ENCODE measurements around the gene PELO.

The PELO gene

DNA sequence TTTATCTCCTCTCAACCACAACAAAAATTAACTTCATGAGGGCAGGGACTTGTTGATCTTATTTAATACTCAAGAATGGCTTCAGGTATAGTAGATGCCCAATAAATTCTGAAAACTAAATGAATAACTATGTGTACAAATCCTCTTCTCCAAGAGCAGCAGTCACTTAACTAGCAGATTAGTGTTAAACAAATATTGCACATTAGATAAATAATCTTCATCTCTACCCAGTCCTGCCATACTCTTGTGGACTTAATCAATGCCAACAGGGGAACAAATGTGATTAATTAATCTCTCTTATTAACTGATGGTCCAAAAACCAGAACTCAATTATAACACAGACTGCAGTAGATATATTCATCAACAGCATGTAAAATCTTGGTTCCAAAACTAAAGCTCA is 15.0 kb upstream of the PELO start:
- no peak for DNase-seq

DNA sequence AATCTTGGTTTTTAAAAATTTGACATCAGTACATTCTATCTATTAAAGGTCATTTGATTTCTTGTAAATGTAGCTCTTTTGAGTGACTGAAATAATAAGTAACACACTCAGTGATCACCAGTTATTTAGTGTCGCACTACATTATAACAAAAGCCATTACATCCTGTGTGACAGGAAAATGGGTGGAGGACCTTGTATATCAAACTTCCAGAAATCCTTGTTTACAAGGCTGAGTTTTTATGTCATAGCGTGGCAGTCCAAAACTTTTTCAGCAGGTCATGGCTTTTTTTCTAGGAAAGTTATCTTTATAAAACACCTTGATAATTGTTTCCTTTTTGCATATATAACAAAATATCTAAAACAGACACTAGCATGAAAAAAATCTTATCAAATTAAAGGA is 14.4 kb upstream of the PELO start:
- no peak for DNase-seq

DNA sequence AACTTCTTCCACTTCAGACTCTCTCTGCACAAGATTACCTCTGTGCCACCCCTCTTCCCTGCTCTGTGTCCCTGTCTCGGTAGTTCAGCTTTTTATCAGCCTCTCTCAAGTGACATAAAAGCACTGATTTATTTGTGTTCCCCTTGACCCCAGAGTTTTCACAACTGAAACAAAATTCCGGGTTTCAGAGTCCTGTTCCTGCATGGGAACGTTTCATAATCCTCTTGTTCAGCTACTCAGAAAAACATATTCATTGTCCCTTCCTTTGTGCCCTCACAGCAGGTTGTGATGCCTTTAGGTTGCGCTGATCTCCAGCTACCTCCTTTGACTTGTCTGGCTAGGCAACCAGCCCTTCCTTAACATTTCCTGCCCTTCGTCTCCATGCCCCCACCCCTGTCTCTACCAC is 13.7 kb upstream of the PELO start:
- DNase-seq = no peak

DNA sequence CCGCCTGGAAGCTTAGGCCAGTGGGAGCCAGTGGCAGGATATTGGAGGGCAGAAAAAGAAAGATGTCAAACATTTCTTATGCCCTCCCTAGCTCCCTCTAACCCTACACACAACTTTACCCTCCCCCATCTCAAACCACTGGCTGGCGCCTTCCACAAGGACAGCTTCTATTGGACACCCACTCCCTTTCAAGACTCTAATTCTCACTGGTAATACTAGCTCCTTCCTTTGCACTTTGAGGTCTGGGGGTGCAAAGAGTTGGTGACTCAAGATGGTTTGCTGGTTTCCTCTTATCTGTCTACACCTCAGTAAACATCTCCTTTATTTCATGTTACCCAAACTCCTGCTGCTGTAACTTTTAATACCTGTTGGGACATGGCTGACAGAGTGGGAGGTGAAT is 11.6 kb upstream of the PELO start:
- DNase-seq = peak; percentile 11

DNA sequence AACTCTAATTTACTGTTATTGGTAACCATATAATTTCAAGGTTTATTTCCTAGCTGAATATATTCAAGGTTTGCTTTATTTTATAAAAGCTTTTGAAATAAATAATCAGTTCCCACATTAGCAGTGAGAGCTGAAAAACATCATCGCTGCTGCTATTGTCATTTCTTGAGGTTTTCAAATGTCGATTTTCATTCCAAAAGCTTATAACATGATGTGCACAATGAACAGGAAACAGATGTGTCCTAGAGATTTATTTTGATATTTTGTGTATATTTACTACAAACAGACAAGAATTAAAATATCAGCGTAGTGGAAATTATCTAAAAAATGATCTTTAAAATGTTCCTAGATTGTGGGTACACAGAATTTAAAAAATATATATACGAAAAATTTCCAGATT is 10.5 kb upstream of the PELO start:
- DNase-seq = no peak

DNA sequence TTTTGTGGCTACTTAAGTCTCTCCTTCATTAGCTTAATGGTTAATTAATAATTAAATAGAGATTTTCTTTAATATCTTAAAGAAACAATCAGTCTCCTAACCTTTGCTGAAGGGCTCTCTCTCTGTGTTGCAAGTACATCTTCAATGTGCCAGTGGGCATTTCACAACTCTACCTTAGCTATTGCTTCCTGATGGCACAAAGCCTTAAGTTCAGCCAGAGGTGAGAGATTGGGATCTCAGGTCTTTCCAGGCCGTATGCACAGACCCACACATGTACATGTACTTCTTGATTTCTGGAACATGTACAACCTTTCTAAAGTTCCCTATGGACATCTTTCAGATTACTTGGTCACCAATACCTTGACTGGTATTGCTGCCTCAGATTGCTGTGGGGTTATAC is 8.9 kb upstream of the PELO start:
- no peak for DNase-seq

DNA sequence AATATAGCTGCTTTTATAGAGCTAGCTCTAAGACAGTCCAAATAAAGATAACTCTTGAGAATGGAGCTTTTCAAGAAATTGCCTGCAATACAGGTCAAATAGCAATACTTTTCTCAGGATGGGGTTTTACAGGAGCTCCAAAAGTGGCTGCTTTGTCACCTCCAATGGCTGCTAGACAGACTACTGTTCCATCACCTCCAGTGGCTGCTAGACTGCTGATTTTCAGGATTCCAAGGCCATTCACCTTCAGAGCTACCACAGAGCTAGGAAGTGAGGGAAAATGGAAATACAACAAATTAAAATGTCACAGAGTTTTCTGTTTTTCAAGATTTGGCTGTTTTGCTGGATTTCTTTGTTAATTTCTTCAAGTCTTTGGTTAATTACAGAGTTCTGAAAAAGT is 8.5 kb upstream of the PELO start:
- no peak for DNase-seq

DNA sequence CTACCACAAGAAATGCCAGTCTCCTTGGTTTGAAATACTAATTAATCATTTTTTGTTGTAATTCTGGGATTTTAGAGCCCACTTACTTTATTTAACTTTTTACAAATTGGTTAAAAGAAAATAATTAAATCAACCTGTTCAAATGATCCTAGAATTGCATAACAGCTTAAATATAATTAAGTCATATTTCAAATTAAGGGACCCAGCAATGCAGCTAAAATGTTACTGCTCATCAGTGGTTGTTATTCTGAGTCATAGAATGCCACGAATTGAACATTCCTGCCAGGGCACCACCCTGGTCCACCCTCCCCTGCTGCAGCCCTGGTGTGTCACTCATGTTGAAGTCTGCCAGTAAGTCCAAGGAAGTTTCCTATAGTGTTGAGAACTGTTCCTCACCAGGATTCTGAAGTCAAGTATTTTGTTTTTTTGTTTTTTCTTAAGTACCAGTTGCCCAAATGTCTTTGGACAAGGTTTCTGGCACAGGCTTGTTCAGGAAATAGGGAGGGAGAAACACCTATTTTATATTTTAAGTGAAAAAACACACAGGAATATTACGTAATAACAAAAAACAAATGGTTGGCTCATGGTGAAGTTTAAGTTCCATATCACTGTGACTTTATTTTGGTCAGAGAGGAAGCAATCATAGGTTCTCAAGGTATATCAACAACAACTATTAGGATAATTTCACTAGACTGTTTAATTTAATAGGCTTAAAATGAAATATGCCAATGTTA is 4.3 kb upstream of the PELO start:
- no peak for DNase-seq

DNA sequence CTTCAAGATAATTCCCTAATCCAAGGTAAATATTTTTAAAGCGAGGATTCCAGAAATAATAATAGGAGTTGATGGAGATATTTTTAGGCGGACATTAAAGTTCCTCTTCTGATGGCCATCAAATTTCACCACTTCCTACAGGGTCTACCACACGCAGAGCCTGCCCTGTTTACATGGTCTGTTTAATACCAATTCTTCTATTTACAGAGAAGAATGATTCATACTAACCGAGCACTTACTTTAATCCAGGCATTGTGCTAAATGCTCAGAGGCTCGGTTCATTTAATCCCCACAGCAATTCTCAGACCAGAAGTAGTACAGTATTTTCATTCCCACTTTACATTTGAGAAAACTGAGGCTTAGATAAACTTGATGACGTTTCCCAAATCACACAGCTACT is 3.0 kb upstream of the PELO start:
- no peak for DNase-seq

DNA sequence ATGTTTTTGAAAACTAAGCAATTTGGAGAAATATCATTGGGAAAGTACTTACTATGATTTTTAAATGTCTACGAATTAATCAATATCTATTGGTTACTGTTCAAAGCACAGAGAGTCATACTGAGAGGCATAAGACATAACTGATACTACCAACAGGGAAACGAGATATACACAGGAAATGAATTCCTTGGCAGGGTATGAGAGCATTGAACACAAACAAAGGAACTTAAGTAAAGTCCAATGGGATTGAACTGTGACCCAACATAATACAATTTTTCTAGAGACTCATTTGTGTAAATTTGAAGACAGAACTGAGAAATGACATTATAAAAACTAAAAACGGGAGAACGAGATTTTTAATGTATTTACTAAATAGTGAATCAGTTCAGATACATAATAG is 1.3 kb upstream of the PELO start:
- no peak for DNase-seq

DNA sequence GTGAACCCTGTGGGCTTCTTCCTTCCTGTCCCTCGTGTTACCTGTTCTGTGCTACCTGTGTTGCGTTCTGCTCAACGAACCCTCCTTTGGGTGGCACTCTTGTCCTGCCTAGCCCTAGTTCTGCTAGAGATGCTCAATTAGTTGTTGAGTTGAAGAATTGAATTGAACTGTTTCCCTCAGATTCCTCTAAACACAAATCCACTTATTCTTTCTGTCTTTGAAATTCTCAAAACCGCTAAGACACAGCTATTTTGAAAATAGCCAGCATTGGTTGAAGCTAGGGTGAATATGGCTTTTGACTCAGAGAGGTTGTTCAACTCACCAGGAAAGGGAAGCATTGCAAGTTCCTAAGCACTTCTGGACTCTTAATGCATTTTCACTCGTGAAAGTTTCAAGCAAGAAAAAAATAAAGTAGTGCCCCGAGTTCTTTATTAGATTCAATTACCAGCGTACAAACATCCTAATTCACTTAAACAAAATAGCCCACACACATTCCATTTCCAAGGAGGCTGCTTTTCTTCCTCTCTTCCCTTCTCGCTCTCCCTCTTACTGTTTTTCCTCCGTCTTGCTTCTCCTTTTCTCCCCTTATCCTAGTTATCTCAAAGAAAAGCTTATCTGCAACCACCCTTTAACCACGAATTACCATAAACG is 642 bp upstream of the PELO start:
- DNase-seq = peak; percentile 32

DNA sequence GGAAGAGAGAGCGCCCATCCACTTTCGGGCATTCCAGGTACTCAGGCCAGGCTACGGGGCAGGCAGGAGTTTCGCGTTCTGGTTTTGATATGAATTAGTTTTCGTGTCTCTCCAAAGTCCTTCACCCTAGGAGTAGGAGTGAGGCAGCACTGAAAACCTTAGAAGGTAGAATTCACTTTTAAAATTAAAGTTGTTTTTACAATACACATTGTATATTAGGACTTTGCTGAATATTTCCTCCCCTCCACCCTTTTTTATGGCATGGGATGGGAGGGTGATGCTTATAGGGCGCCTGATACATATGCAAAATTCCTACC is 747 bp downstream of the PELO start:
- no peak for DNase-seq

DNA sequence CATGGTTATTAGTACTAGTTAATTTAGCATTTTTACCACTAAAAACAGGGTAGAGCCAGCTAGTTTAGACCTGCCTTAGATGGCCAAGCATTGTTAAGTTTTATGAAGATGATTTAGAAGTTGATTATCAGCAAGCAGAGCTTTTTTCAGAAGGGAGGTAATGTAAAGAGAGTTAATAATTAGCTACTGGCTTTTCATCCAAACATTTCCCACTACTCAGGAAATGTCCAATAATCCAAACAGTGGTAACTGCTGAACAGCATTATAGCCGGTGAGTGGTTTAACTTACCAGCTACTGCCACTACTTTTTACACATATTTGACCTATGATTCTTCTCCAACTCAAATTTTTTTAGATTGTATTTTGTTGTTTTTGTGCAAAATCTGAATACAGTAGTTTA is 1.7 kb downstream of the PELO start:
- no peak for DNase-seq

DNA sequence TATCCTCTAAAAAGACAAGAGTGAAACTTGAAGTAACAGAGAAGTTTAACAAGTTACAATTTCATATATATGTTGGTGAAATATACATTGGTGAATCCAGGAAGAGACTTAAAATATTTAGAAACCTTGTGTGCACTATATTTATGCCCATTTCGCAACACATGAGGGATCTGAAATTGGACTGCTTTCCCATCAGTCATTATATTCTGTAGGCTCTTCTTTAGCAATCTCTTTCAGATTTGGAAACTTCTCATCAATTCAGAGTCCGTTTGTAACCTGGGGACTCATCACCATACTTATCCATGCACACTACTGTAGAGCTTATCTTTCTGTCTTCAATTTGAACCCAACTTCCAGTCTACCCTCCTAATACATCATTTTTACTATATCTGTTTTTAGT is 2.1 kb downstream of the PELO start:
- no peak for DNase-seq

DNA sequence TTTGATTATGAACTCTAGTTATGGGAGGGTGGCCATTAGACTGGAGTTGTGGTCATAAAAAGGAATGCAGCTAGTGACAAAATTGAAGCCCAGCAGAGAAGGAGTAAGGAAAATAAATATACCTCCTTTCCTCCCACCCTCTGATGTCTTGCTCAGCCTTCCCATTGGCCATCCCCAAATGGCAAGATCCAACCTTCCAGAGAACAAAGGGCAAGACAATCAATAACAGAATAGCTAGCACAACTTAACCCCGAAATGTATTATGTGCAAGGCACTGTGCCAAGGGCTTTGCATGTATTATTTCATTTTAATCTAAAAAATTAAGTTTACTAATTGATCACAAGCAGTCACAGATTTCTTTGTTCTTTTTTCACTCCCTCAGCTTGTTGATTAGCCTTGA is 3.6 kb downstream of the PELO start:
- no peak for DNase-seq

DNA sequence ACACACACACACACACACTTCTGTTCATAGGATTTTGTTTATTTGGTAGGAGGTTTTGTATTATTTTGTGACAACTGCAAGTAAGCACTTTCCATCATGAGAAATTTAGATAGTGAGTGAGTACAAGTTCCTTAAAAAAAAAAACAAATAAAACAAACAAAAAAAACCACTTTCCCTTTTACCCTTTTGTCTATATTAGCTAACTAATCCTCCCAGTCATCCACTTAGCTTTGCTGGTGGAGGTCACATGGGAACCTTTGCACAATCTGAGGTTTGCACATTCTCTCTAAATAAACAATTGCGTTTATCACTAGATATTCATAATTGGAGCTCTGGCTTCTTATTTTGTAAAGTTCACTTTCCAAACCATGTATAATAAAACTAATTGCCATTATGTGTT is 6.8 kb downstream of the PELO start:
- DNase-seq = no peak

DNA sequence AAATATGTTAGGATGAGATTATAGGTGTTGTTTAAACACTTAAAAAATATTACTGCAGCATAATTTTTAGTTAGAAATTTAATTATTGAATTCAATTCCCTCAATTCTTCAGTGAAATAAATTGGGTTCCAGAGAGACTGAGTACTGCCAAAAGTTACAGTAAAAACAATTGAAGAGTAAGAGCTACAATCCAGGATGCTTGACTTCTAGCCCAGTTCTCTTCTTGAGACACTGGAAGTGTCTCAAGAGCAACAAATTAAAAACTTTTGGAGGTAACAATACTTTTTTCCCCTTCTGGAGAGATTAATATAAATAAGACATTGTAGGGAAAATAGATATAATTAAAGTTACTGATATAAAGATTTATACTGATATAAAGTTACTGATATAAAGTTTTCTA is 8.3 kb downstream of the PELO start:
- DNase-seq = no peak

DNA sequence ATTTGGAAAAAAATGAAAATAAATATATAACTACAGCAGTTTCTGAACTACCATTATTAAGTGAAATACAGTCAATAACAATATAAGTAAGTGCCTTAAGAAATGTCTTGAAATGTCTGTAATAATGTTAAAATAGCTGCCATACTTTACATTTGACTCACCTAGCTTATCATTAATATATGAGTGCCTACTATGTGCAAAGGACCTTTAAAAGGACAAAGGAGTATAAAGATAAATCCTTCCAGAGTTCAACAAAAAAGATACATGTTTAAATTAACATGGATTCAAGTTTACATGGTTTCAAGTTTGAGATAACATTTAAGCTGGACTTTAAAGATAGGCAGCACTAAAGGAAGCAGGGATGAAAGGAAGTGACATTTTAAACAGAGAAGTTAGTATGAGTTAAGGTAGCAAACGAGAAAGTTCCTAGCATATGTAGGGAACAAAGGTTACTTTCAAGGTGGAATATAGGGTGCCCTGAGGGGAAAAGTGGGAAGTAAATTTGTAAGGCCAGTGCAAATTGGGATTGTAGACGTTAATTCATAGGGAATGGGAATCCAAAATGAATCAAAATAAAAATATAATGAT is 8.9 kb downstream of the PELO start:
- no peak for DNase-seq

DNA sequence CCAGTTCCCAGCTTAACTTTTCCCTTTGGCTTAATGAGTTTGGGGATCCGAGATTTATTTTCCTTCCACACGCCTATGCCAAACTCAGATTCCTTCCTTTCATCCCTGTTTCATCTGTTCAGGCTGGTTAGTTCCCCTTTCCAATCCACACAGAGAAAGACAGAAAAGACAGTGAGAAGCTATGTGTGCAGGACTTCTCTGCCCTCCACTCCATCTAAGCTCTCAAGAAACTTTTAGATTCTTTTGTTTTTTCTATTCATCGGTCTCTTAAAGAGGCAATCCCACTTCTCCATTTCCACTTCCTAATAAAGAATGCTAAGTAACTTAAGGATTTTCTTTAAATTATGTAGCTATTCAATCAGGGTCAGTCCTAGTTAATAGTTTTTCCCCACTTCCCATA is 11.2 kb downstream of the PELO start:
- DNase-seq = no peak

DNA sequence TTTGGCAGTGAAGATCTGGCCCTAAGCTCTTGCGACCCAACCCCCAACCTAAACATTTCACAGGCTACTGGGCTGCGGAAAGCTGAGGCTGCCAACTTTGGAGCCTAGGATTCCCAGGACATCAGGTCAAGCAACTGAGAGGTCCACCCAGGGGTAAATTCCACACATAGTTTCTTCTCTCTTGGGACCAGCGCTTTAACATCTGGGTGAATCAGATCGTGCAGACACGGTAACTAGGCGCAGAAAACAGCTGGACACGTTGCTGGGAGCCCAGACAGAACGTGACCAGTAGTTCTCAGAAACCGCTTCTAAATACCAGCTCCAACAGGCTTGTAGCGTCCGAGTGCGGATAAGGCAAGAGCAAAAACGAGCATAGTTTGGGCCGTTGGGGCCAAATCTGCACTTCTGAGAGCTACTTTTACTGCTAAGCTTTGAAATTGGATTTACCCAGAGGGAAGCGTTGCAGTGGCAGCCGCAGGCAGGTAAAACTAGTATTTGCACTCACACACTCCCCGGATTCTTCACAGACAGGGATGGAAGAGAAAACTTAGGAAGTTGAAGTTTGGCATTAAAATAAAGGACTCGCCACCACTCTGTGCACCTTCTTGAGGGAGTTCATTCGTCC is 11.8 kb downstream of the PELO start:
- DNase-seq = no peak

DNA sequence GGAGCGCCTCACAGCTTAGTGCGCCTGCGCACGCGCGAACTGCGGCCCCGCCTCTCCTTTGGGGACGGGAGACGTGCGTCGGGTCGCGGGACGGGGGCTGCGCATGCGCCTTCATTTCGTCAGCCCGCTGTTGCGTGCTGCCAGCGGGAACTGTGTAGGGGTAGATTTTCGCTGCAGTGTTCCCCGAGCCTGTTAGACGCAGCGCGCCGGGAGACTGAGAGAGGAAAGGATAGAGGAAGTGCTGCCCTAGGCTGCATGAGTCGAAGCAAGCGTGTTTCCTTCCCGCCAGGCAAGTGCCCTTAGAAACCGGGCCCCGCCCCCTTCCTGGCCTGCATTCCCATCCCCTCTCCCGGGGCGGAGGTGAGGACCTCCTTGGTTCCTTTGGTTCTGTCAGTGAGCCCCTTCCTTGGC is 12.3 kb downstream of the PELO start:
- peak; percentile 97 for DNase-seq

DNA sequence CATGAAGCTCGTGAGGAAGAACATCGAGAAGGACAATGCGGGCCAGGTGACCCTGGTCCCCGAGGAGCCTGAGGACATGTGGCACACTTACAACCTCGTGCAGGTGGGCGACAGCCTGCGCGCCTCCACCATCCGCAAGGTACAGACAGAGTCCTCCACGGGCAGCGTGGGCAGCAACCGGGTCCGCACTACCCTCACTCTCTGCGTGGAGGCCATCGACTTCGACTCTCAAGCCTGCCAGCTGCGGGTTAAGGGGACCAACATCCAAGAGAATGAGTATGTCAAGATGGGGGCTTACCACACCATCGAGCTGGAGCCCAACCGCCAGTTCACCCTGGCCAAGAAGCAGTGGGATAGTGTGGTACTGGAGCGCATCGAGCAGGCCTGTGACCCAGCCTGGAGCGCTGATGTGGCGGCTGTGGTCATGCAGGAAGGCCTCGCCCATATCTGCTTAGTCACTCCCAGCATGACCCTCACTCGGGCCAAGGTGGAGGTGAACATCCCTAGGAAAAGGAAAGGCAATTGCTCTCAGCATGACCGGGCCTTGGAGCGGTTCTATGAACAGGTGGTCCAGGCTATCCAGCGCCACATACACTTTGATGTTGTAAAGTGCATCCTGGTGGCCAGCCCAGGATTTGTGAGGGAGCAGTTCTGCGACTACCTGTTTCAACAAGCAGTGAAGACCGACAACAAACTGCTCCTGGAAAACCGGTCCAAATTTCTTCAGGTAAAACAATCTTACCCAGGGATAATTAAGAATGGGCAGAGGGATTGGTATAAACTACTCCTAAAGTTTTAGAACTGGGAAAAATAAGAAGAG is 12.9 kb downstream of the PELO start:
- peak; percentile 65 for DNase-seq

DNA sequence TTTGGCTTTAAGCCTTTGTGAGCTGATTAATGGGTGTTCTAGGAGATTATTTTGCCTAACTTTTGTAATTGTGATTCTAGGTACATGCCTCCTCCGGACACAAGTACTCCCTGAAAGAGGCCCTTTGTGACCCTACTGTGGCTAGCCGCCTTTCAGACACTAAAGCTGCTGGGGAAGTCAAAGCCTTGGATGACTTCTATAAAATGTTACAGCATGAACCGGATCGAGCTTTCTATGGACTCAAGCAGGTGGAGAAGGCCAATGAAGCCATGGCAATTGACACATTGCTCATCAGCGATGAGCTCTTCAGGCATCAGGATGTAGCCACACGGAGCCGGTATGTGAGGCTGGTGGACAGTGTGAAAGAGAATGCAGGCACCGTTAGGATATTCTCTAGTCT is 13.6 kb downstream of the PELO start:
- DNase-seq = no peak

Data from activated naive CD4-positive, alpha-beta T cell treated with Interleukin-2 at 50 U/mL for 16 hours (primary cell).